ENCODE data around the gene VASH2.
"Not testable (repeated sequence)": the region's sequence is repeated elsewhere in the genome, so short reads cannot be mapped to it uniquely, and the experiment has no call there.

Gene VASH2

DNA sequence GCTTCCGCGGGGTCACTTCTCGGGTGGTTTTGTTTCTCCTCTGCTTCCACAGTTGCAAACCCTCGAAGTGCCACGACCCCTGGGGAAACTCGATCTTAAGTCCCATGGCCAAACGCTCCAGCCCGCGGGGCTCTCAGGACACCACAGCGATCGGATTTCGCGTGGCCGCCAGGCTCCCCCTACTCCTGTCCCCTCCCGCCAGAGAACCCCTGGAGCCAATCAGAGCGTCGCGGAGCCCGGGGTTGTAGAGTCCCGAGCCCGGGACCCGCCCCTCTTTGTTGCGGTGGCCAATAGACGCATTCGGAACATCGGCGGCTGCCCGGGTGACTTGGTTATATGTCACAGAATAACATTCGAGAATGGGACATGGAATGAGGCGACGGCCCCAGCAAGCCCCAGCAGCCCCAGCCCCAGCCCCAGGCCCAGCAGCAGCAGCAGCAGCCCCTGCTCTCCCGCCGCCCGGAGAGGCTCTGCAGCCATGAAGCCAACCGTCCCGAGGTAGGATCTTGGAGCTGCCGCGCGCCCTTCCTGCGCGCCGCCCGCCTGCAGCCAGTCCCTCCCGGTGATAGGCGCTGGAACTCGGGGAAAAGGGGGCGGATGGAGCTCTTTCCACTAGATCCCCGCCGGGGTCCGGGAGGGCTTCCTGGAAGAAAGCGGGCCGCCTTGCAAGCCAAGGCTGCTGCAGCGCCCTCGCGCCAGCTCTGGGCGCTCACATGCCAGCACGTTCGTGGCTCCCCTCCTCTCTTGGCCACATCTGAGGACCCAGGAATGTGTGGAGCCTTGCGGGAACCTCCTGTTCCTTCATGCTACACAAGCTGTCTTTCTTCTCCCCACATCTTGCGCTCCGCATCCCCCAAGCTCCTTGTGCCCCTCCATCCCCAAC lies at the start of gene VASH2:
Gene VASH2 (plus strand): TSS at position 299 of the 883 bp plus-strand sequence. CDS start 1,002 bp downstream, outside the sequence.
- H3K9me3 Mint-ChIP-seq = no peaks in the 10 kb centered on the region
- H3K4me3 Mint-ChIP-seq = peak within 1 kb of the TSS; percentile 82
- no peak within 1 kb of the TSS for H3K27ac Mint-ChIP-seq
- peaks cover 65% of the 10 kb centered on the region for H3K27me3 Mint-ChIP-seq (ENCODE audit: low read depth)
- peaks cover 11% of the 10 kb centered on the region for H3K4me1 Mint-ChIP-seq (ENCODE audit: low read depth)
- no peaks in the 10 kb centered on the region for H3K36me3 Mint-ChIP-seq (ENCODE audit: low read depth)

GRCh38 chr1:212901290-212901689 lies 49.1 kb upstream of the VASH2 start:
- Mint-ChIP-seq H3K36me3 (ENCODE audit: low read depth) (peaks cover 30% of the 10 kb centered on the region), H3K4me1 (ENCODE audit: low read depth) (no peaks in the 10 kb centered on the region), H3K9me3 (peaks cover 26% of the 10 kb centered on the region), H3K4me3 (no peak overlapping the region), H3K27me3 (ENCODE audit: low read depth) (peaks cover 11% of the 10 kb centered on the region), H3K27ac (no peak overlapping the region)

DNA sequence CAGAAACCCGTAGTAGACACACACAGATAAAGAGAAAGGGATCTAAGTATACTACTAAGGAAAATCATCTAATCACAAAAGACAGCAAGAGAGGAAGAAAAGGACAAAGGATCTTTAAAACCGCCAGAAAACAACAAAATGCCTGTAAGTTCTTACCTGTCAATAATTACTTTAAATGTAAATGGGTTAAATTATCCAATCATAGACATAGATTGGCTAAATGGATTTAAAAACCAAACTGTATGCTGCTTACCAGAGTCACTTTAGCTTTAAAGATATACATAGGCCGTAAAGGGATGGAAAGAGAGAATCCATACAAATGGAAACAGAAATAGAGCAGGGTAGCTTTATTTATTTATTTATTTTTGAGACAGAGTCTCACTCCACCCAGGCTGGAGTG lies 48.3 kb upstream of the VASH2 start:
- Mint-ChIP-seq H3K9me3 (peaks cover 26% of the 10 kb centered on the region), H3K36me3 (ENCODE audit: low read depth) (peaks cover 28% of the 10 kb centered on the region), H3K4me3 (no peak overlapping the region), H3K4me1 (ENCODE audit: low read depth) (no peaks in the 10 kb centered on the region), H3K27ac (no peak overlapping the region), H3K27me3 (ENCODE audit: low read depth) (peaks cover 13% of the 10 kb centered on the region)

DNA sequence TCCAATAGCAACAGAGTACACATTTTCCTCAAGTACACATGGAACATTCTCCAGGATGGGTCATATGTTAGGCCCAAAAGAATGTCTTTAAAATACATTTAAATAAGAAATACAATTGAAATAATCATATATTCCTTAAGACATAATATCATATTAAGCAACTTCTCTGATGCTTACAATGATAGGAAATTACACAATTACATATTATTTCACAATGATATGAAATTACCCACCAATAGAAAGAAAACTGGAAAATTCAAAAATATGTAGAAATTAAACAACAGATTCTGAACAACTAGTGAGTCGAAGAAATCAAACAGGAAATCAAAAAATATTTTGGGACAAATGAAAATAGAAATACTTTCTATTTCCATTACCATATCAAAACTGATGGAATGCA lies 46.7 kb upstream of the VASH2 start:
- Mint-ChIP-seq H3K4me1 (ENCODE audit: low read depth) (no peaks in the 10 kb centered on the region), H3K9me3 (peaks cover 26% of the 10 kb centered on the region), H3K27ac (no peak overlapping the region), H3K27me3 (ENCODE audit: low read depth) (peaks cover 15% of the 10 kb centered on the region), H3K36me3 (ENCODE audit: low read depth) (peaks cover 21% of the 10 kb centered on the region), H3K4me3 (no peak overlapping the region)

- H3K27ac Mint-ChIP-seq; H3K4me3 Mint-ChIP-seq; H3K4me1 Mint-ChIP-seq (ENCODE audit: low read depth); H3K36me3 Mint-ChIP-seq (ENCODE audit: low read depth); H3K9me3 Mint-ChIP-seq: not testable (repeated sequence)
- H3K27me3 Mint-ChIP-seq (ENCODE audit: low read depth) = peaks cover 15% of the 10 kb centered on the region
Observed at GRCh38 chr1:212908071-212908470, 42.3 kb upstream of the VASH2 start.

DNA sequence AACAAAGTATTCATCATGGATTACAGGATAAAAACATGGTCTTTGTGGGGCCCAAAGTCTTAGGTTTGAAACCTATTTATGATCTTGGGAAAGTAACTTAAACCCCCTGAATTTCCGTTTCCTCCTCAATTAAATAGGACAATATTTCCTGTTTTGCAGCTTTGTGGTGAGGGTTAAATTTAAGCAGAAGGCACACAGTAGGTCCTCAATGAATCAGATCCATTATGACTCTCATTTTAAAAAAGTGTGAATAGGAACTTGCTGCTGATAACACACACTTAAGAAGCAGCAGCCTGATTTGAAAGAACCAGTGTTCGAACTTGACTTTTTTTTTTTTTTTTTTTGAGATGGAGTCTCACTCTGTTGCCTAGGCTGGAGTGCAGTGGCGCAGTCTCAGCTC lies 41.4 kb upstream of the VASH2 start:
- no peaks in the 10 kb centered on the region for H3K9me3 Mint-ChIP-seq
- H3K36me3 Mint-ChIP-seq (ENCODE audit: low read depth) = no peaks in the 10 kb centered on the region
- H3K4me3 Mint-ChIP-seq = no peak overlapping the region
- no peaks in the 10 kb centered on the region for H3K4me1 Mint-ChIP-seq (ENCODE audit: low read depth)
- no peak overlapping the region for H3K27ac Mint-ChIP-seq
- peaks cover 11% of the 10 kb centered on the region for H3K27me3 Mint-ChIP-seq (ENCODE audit: low read depth)

DNA sequence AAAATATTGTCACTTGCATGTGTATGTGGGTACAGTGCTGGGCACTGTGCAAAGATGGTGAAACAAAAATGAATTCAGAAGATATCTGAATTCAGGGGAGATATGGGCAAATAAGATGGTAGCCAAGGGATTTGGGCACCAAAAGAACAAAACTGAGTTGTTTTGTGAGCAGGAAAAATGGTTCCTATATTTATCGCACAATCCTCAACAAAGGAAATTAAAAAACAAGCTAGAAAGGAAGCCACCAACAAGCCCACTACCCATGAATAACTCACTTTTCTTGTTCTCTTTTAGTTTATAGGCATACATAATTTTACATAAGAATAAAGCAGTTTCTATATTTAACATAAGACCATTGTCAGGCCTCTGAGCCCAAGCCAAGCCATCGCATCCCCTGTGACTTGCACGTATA lies 40.7 kb upstream of the VASH2 start:
- no peak overlapping the region for H3K4me3 Mint-ChIP-seq
- H3K4me1 Mint-ChIP-seq (ENCODE audit: low read depth) = no peaks in the 10 kb centered on the region
- peaks cover 9% of the 10 kb centered on the region for H3K27me3 Mint-ChIP-seq (ENCODE audit: low read depth)
- H3K36me3 Mint-ChIP-seq (ENCODE audit: low read depth) = no peaks in the 10 kb centered on the region
- no peaks in the 10 kb centered on the region for H3K9me3 Mint-ChIP-seq
- no peak overlapping the region for H3K27ac Mint-ChIP-seq

DNA sequence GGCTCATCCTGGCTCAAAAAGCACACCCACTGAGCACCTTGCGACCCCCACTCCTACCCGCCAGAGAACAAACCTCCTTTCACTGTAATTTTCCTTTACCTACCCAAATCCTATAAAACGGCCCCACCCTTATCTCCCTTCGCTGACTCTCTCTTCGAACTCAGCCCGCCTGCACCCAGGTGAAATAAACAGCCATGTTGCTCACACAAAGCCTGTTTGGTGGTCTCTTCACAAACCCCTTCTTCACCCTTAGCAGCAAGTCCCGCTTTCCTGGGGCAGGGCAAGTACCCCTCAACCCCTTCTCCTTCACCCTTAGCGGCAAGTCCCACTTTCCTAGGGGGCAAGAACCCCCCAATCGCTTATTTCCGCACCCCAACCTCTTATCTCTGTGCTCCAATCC lies 40.1 kb upstream of the VASH2 start:
- H3K27me3 Mint-ChIP-seq (ENCODE audit: low read depth) = peaks cover 12% of the 10 kb centered on the region
- H3K9me3 Mint-ChIP-seq; H3K27ac Mint-ChIP-seq; H3K4me3 Mint-ChIP-seq; H3K4me1 Mint-ChIP-seq (ENCODE audit: low read depth); H3K36me3 Mint-ChIP-seq (ENCODE audit: low read depth): not testable (repeated sequence)

DNA sequence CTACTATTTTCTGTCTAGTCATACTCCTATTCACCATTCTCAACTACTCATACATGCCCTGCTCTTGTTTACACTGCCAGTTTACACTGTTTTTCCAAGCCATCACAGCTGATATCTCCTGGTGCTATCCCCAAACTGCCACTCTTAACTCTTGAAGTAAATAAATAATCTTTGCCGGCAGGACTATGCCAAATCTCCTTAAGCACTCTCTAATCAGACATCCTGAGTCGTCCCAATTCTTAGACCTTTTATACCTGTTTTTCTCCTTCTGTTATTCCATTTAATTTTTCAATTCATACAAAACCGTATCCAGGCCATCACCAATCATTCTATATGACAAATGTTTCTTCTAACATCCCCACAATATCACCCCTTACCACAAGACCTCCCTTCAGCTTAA lies 36.7 kb upstream of the VASH2 start:
- H3K9me3 Mint-ChIP-seq; H3K4me1 Mint-ChIP-seq (ENCODE audit: low read depth); H3K27ac Mint-ChIP-seq; H3K36me3 Mint-ChIP-seq (ENCODE audit: low read depth); H3K4me3 Mint-ChIP-seq: not testable (repeated sequence)
- peaks cover 14% of the 10 kb centered on the region for H3K27me3 Mint-ChIP-seq (ENCODE audit: low read depth)

DNA sequence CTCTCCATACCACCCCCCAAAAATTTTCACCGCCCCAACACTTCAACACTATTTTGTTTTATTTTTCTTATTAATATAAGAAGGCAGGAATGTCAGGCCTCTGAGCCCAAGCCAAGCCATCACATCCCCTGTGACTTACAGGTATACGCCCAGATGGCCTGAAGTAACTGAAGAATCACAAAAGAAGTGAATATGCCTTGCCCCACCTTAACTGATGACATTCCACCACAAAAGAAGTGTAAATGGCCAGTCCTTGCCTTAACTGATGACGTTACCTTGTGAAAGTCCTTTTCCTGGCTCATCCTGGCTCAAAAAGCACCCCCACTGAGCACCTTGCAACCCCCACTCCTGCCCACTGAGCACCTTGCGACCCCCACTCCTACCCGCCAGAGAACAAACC lies 36.2 kb upstream of the VASH2 start:
- H3K36me3 Mint-ChIP-seq (ENCODE audit: low read depth); H3K9me3 Mint-ChIP-seq; H3K4me1 Mint-ChIP-seq (ENCODE audit: low read depth); H3K27ac Mint-ChIP-seq; H3K4me3 Mint-ChIP-seq: not testable (repeated sequence)
- H3K27me3 Mint-ChIP-seq (ENCODE audit: low read depth) = peaks cover 14% of the 10 kb centered on the region

DNA sequence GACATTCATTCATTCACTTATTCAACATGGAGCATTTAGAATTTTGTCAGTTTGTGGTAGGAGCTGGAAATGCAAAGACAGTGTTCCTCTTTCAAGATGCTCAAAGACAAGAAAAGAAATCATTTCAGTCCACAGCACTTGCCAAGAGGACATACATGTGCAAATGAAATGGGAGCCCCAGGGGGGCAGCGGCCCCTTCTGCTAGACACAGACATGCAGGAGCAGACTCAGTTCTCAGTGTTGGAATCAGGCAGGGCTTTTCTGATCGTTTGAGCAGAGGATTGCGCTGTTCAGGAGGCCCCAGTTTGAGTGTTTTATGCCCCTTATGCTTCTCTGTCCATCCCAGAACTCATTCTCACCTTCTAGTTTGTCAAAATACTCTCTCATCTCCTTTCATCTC lies 35.6 kb upstream of the VASH2 start:
- H3K27me3 Mint-ChIP-seq (ENCODE audit: low read depth) = peaks cover 14% of the 10 kb centered on the region
- H3K9me3 Mint-ChIP-seq = no peaks in the 10 kb centered on the region
- H3K4me1 Mint-ChIP-seq (ENCODE audit: low read depth) = peaks cover 3% of the 10 kb centered on the region
- no peak overlapping the region for H3K4me3 Mint-ChIP-seq
- no peak overlapping the region for H3K27ac Mint-ChIP-seq
- no peaks in the 10 kb centered on the region for H3K36me3 Mint-ChIP-seq (ENCODE audit: low read depth)

DNA sequence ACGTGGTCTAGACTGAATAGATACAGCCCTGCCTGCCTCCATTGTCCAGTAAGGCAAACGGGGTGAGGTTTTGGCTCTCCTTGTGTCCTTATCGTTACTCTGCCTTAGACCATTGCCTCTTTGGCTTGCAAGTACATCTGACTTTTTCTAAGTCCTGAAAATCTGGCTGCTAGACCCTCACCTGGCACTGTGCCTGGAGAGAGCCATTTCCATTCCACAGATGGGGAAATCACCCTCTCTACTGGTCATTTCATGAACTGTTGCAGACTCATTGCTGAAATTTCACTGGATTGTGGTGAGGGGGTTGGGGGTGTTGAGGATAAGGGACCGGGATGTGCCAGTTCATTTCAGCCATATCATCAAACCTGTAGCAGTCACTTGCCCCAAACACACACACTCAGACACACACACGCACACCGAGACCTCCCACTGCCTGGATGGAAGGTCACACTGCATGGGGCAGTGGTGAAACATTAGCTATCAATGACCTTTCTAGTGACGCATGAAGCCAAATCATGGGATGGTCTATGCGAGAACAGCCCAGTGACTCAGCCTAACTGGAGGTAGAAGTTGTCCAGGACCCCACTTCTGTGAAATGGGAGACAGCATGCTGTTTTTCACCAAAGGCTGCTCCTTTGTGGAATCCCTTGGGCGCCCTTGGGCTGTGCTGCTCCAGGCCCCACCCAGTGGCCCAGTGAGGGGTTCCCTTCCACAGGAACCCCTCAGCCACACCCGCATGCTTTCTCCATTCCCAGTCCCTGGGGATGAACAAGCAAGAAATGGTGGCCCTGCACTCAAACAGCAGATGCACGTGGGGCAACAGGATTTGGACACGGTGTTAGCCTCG lies 34.9 kb upstream of the VASH2 start:
- H3K27ac Mint-ChIP-seq = no peak overlapping the region
- no peaks in the 10 kb centered on the region for H3K9me3 Mint-ChIP-seq
- H3K4me3 Mint-ChIP-seq = no peak overlapping the region
- peaks cover 14% of the 10 kb centered on the region for H3K27me3 Mint-ChIP-seq (ENCODE audit: low read depth)
- H3K4me1 Mint-ChIP-seq (ENCODE audit: low read depth) = peaks cover 3% of the 10 kb centered on the region
- H3K36me3 Mint-ChIP-seq (ENCODE audit: low read depth) = no peaks in the 10 kb centered on the region

DNA sequence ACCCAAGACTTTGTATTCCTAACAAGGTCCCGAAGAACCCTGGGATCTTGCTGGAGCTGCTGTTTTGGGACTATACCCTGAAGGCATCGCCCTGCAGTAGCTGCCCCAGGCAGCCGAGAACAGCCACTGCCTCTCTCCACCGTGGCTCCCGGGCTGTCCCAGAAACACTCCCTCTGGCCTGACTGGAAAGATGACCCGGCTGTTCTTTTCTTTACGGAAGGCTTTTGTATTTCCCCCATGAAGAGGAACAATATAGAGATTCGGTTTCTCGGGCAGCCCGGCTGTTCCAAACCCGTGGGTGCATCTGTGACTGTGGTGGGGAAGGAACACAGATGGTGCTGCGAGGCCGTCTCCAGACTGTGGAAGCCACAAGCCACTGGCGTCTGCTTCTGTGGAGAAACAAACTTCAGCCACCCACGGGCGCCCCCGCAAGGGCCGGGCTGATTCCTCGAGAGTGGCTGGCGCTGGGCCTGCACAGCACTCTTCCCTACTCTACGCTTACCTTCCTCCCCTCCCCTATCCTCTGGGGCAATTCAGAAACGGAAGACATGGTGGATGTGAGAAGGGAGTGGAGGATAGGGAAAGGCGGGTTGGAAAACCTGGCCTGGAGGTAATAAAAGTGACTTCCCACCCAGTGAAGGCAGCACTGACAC lies 33.7 kb upstream of the VASH2 start:
- H3K36me3 Mint-ChIP-seq (ENCODE audit: low read depth) = no peaks in the 10 kb centered on the region
- H3K4me1 Mint-ChIP-seq (ENCODE audit: low read depth) = peaks cover 3% of the 10 kb centered on the region
- H3K4me3 Mint-ChIP-seq = no peak overlapping the region
- peaks cover 14% of the 10 kb centered on the region for H3K27me3 Mint-ChIP-seq (ENCODE audit: low read depth)
- H3K27ac Mint-ChIP-seq = no peak overlapping the region
- no peaks in the 10 kb centered on the region for H3K9me3 Mint-ChIP-seq

GRCh38 chr1:212917134-212917485 lies 33.2 kb upstream of the VASH2 start:
- Mint-ChIP-seq H3K9me3 (no peaks in the 10 kb centered on the region), H3K27me3 (ENCODE audit: low read depth) (peaks cover 14% of the 10 kb centered on the region), H3K4me3 (no peak overlapping the region), H3K4me1 (ENCODE audit: low read depth) (peaks cover 3% of the 10 kb centered on the region), H3K27ac (no peak overlapping the region), H3K36me3 (ENCODE audit: low read depth) (no peaks in the 10 kb centered on the region)

- H3K36me3 Mint-ChIP-seq (ENCODE audit: low read depth) = no peaks in the 10 kb centered on the region
- no peak overlapping the region for H3K27ac Mint-ChIP-seq
- no peaks in the 10 kb centered on the region for H3K9me3 Mint-ChIP-seq
- H3K27me3 Mint-ChIP-seq (ENCODE audit: low read depth) = peaks cover 14% of the 10 kb centered on the region
- no peak overlapping the region for H3K4me3 Mint-ChIP-seq
- H3K4me1 Mint-ChIP-seq (ENCODE audit: low read depth) = peaks cover 3% of the 10 kb centered on the region
Observed at GRCh38 chr1:212917858-212918257, 32.5 kb upstream of the VASH2 start.

Data from T-helper 1 cell treated with Interleukin-12 subunit alpha and Interleukin-12 subunit beta and Interleukin-4 antibody, amounts not matched to agents 30 μg/mL and 1 μg/mL, for 36 hours (primary cell).